Measurements from ENCODE around the gene RASD2. TPM values are rescaled to one million over a fixed set of nuclear protein-coding genes. Genes with fewer than 3 reads are reported as not detected.

Gene RASD2
- total RNA-seq, 1 donor from 2014 or later = 0.24 TPM

DNA sequence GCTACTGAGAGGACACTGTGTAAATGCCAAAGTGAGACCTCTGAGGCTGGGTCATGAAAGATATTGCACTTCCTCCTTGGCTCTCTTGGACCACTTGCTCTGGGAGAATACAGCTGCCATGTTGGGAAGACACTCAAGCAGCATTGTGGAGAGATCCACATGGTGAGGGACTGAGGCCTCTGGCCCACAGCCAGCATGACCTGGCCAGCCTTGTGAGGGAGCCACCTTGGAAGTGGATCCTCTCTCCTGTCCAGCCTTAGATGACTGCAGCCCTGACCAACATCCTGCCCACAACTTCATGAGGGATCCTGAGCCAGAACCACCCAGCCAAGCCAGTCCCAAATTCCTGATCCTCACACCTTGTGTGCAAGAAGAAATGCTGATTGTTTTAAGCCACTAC lies 46.1 kb downstream of the RASD2 start:
- Mint-ChIP-seq H3K4me3 (no peak overlapping the region), H3K36me3 (no peaks in the 10 kb centered on the region), H3K4me1 (ENCODE audit: unreplicated experiment) (peaks cover 5% of the 10 kb centered on the region), H3K27ac (no peak overlapping the region), H3K9me3 (no peaks in the 10 kb centered on the region), H3K27me3 (peaks cover 4% of the 10 kb centered on the region)
- DNase-seq (ENCODE audit: extremely low spot score, unreplicated experiment) = no peak
- TF ChIP-seq CTCF (conservative IDR thresholded peaks at IDR 0.05) = no peak

- Mint-ChIP-seq H3K27me3 (peaks cover 5% of the 10 kb centered on the region), H3K4me1 (ENCODE audit: unreplicated experiment) (peaks cover 6% of the 10 kb centered on the region), H3K27ac (no peak overlapping the region), H3K36me3 (no peaks in the 10 kb centered on the region), H3K4me3 (no peak overlapping the region), H3K9me3 (no peaks in the 10 kb centered on the region)
- no peak for DNase-seq (ENCODE audit: extremely low spot score, unreplicated experiment)
- no peak for TF ChIP-seq CTCF (conservative IDR thresholded peaks at IDR 0.05)
These were observed 46.8 kb downstream of the RASD2 start for GRCh38 chr22:35587447-35587870.

GRCh38 chr22:35587896-35588295 lies 47.3 kb downstream of the RASD2 start:
- no peak for TF ChIP-seq CTCF (conservative IDR thresholded peaks at IDR 0.05)
- Mint-ChIP-seq H3K27me3 (peaks cover 8% of the 10 kb centered on the region), H3K9me3 (no peaks in the 10 kb centered on the region), H3K27ac (no peak overlapping the region), H3K4me1 (ENCODE audit: unreplicated experiment) (peaks cover 8% of the 10 kb centered on the region), H3K36me3 (no peaks in the 10 kb centered on the region), H3K4me3 (no peak overlapping the region)
- DNase-seq (ENCODE audit: extremely low spot score, unreplicated experiment) = no peak

DNA sequence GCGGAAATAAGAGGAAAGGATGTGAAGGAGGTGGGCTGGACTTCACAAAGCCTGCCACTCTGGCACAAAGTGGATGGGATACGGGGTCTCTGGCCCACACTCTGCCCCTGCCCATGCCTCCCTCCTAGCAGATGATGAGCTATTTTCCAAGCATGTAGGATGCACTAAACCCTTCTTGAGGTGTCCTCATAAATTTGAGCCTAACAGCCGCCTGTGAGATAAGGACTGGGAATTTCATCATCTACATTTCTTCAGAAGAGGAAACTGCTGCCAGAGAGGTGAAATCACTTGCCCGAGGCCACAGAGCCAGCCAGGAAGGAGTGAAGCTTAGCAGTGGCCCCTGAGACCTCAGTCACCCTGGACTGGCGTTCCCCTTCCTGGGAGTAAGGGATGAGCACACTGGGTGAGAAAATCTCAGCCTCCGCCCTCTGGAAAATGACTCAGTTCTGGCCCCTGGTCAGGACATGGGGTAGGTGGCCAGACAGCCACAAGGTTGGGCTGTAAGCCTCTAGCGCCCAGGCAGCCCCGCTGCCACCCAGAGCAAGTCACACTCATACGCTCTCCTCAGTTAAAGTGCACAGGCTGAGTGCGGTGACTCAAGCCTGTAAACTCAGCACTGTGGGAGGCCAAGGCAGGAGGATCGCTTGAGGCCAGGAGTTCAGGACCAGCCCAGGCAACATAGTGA lies 48.6 kb downstream of the RASD2 start:
- H3K27me3 Mint-ChIP-seq = peaks cover 3% of the 10 kb centered on the region
- DNase-seq (ENCODE audit: extremely low spot score, unreplicated experiment) = no peak
- H3K27ac Mint-ChIP-seq = no peak overlapping the region
- no peak for TF ChIP-seq CTCF (conservative IDR thresholded peaks at IDR 0.05)
- no peak overlapping the region for H3K4me3 Mint-ChIP-seq
- H3K4me1 Mint-ChIP-seq (ENCODE audit: unreplicated experiment) = peaks cover 4% of the 10 kb centered on the region
- no peaks in the 10 kb centered on the region for H3K36me3 Mint-ChIP-seq
- H3K9me3 Mint-ChIP-seq = no peaks in the 10 kb centered on the region

GRCh38 chr22:35589756-35590093 lies 49.1 kb downstream of the RASD2 start:
- no peaks in the 10 kb centered on the region for H3K36me3 Mint-ChIP-seq
- H3K27ac Mint-ChIP-seq = no peak overlapping the region
- H3K4me1 Mint-ChIP-seq (ENCODE audit: unreplicated experiment) = peaks cover 4% of the 10 kb centered on the region
- DNase-seq (ENCODE audit: extremely low spot score, unreplicated experiment) = no peak
- no peaks in the 10 kb centered on the region for H3K9me3 Mint-ChIP-seq
- no peak for TF ChIP-seq CTCF (conservative IDR thresholded peaks at IDR 0.05)
- no peak overlapping the region for H3K4me3 Mint-ChIP-seq
- peaks cover 3% of the 10 kb centered on the region for H3K27me3 Mint-ChIP-seq

All from type B pancreatic cell (in vitro differentiated cells).